Measurements from ENCODE around the gene KIF26B. TPM values are rescaled to one million over a fixed set of nuclear protein-coding genes. Genes with fewer than 3 reads are reported as not detected.

Gene KIF26B
- polyA plus RNA-seq, 6 donors from 2014 or later = 0.01 to 0.04 TPM; not detected in 4

DNA sequence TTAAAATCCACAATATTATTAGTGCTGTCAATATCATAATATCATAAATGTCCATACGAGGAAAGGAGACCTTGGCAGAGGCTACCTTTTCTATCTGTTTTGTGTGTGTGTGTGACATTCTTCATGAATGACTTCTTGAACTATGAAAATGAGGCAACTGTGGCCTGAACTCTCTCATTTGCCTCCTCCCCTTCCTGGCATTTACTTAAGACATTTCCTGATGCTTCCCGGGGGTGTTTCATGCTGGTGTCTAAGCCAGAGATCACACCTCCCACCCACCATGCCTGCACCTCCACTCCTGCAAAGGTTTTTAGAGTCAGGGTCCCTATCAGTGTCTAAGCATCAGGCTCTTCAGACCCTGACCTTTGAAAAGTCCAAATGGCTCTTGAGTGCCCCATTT lies 420.9 kb downstream of the KIF26B start:
- no peak for DNase-seq
- peaks cover 4 to 38% (median 29%) of the 10 kb centered on the region in 3 donors for H3K27me3 Mint-ChIP-seq
- no peaks in the 10 kb centered on the region for H3K36me3 Mint-ChIP-seq
- no peak overlapping the region for H3K27ac Mint-ChIP-seq
- no peak for ATAC-seq (ENCODE audit: low read depth in 2 of 2)
- peaks cover 0 to 1% (median 0%) of the 10 kb centered on the region in 7 donors for H3K9me3 Mint-ChIP-seq
- H3K4me3 Mint-ChIP-seq = no peak overlapping the region
- H3K4me1 Mint-ChIP-seq = peaks cover 0 to 3% (median 0%) of the 10 kb centered on the region in 3 donors

- Mint-ChIP-seq H3K27ac (no peak overlapping the region), H3K4me3 (no peak overlapping the region), H3K36me3 (no peaks in the 10 kb centered on the region), H3K27me3 (peaks cover 4 to 34% (median 31%) of the 10 kb centered on the region in 3 donors), H3K9me3 (peaks cover 0 to 2% (median 0%) of the 10 kb centered on the region in 7 donors), H3K4me1 (peaks cover 0 to 3% (median 0%) of the 10 kb centered on the region in 3 donors)
- no peak for ATAC-seq (ENCODE audit: low read depth in 2 of 2)
- no peak for DNase-seq
Measured at GRCh38 chr1:245576323-245576722, 421.5 kb downstream of the KIF26B start.

- Mint-ChIP-seq H3K4me1 (peaks cover 0 to 3% (median 0%) of the 10 kb centered on the region in 3 donors), H3K36me3 (no peaks in the 10 kb centered on the region), H3K27me3 (peaks cover 4 to 34% (median 31%) of the 10 kb centered on the region in 3 donors), H3K9me3 (peaks cover 0 to 2% (median 0%) of the 10 kb centered on the region in 7 donors), H3K27ac (peak overlapping the region in 1 of 6 donors; percentile 4), H3K4me3 (no peak overlapping the region)
- DNase-seq (no peak), ATAC-seq (ENCODE audit: low read depth in 2 of 2) (no peak)
Measured at GRCh38 chr1:245577191-245578157, 422.7 kb downstream of the KIF26B start.

GRCh38 chr1:245578308-245578707 lies 423.5 kb downstream of the KIF26B start:
- Mint-ChIP-seq H3K4me1 (peaks cover 0 to 3% (median 0%) of the 10 kb centered on the region in 3 donors), H3K4me3 (no peak overlapping the region)

GRCh38 chr1:245578771-245579170 lies 424.0 kb downstream of the KIF26B start:
- H3K9me3 Mint-ChIP-seq = peaks cover 0 to 2% (median 0%) of the 10 kb centered on the region in 7 donors
- no peaks in the 10 kb centered on the region for H3K36me3 Mint-ChIP-seq
- H3K4me1 Mint-ChIP-seq = peaks cover 0 to 3% (median 0%) of the 10 kb centered on the region in 3 donors
- peaks cover 4 to 34% (median 27%) of the 10 kb centered on the region in 3 donors for H3K27me3 Mint-ChIP-seq
- no peak overlapping the region for H3K4me3 Mint-ChIP-seq
- DNase-seq (no peak), ATAC-seq (ENCODE audit: low read depth in 2 of 2) (no peak)
- peak overlapping the region in 1 of 6 donors; percentile 4 for H3K27ac Mint-ChIP-seq

More at GRCh38 chr1:245578308-245578707, 423.5 kb downstream of the KIF26B start:
- Mint-ChIP-seq H3K36me3 (no peaks in the 10 kb centered on the region), H3K27ac (peak overlapping the region in 1 of 6 donors; percentile 4), H3K27me3 (peaks cover 4 to 34% (median 31%) of the 10 kb centered on the region in 3 donors), H3K9me3 (peaks cover 0 to 2% (median 0%) of the 10 kb centered on the region in 7 donors)
- ATAC-seq (ENCODE audit: low read depth in 2 of 2) (no peak), DNase-seq (no peak)

- H3K4me3 Mint-ChIP-seq = no peak overlapping the region
- H3K27ac Mint-ChIP-seq = peak overlapping the region in 1 of 6 donors; percentile 1
- ATAC-seq (ENCODE audit: low read depth in 2 of 2) (no peak), DNase-seq (no peak)
- H3K9me3 Mint-ChIP-seq = peaks cover 0 to 2% (median 0%) of the 10 kb centered on the region in 7 donors
- no peaks in the 10 kb centered on the region for H3K36me3 Mint-ChIP-seq
- peaks cover 0 to 3% (median 0%) of the 10 kb centered on the region in 3 donors for H3K4me1 Mint-ChIP-seq
- peaks cover 4 to 34% (median 25%) of the 10 kb centered on the region in 3 donors for H3K27me3 Mint-ChIP-seq
Measured at GRCh38 chr1:245579881-245580280, 425.1 kb downstream of the KIF26B start.

GRCh38 chr1:245580651-245581050 lies 425.9 kb downstream of the KIF26B start:
- no peak overlapping the region for H3K4me3 Mint-ChIP-seq
- no peak overlapping the region for H3K27ac Mint-ChIP-seq
- no peaks in the 10 kb centered on the region for H3K36me3 Mint-ChIP-seq
- H3K4me1 Mint-ChIP-seq = peaks cover 0 to 3% (median 0%) of the 10 kb centered on the region in 3 donors
- peaks cover 4 to 34% (median 25%) of the 10 kb centered on the region in 3 donors for H3K27me3 Mint-ChIP-seq
- ATAC-seq (ENCODE audit: low read depth in 2 of 2) (no peak), DNase-seq (no peak)
- H3K9me3 Mint-ChIP-seq = peaks cover 0 to 2% (median 0%) of the 10 kb centered on the region in 7 donors

DNA sequence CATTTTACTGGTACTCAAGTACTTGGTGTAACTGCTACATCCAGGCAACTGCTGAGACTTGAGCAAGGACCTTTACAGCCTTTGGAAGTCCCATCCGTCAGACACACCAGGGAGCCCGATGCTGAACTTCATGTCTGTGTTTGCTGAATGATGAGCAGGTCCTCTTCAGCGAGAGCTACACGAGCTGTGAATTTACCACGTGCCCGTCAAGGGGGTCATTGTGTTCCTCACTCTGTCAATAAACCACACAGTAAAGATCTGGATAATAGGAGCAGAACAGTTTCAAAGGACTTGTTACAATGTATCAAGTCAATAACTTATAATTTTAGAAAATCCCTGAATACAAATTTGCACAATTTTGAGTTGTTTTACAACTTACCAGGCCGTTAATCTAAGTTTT lies 427.2 kb downstream of the KIF26B start:
- peaks cover 0 to 3% (median 0%) of the 10 kb centered on the region in 3 donors for H3K4me1 Mint-ChIP-seq

DNA sequence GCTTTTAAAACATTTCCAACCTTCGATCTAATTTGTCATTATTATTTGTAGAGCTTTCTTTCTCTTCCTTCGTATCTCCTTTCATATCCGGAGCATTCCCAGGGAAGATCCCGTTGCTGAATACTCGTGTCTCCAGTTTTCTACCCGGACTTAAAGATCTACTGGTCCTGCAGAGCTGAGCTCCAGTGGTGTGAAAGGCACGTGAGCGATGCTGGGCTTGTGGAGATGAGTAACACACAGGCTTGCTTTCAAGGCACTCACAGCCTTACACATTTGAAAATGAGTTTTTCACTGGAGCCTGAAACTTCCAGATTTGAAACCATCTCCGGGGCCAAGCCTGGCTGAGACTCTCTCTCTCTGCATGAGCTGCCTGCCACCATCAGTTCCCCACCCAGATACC lies 428.3 kb downstream of the KIF26B start:
- DNase-seq (no peak), ATAC-seq (ENCODE audit: low read depth in 2 of 2) (no peak)
- Mint-ChIP-seq H3K27ac (peak overlapping the region in 1 of 6 donors; percentile 59), H3K9me3 (peaks cover 0 to 2% (median 0%) of the 10 kb centered on the region in 7 donors), H3K4me1 (no peaks in the 10 kb centered on the region), H3K36me3 (no peaks in the 10 kb centered on the region), H3K4me3 (no peak overlapping the region), H3K27me3 (peaks cover 0 to 14% (median 13%) of the 10 kb centered on the region in 3 donors)

More for the DNA sequence above, 427.2 kb downstream of the KIF26B start:
- Mint-ChIP-seq H3K27ac (no peak overlapping the region), H3K9me3 (peaks cover 0 to 2% (median 0%) of the 10 kb centered on the region in 7 donors), H3K36me3 (no peaks in the 10 kb centered on the region), H3K27me3 (peaks cover 4 to 24% (median 20%) of the 10 kb centered on the region in 3 donors), H3K4me3 (no peak overlapping the region)
- DNase-seq (no peak), ATAC-seq (ENCODE audit: low read depth in 2 of 2) (no peak)

- DNase-seq (no peak), ATAC-seq (ENCODE audit: low read depth in 2 of 2) (no peak)
- H3K4me1 Mint-ChIP-seq = no peaks in the 10 kb centered on the region
- no peaks in the 10 kb centered on the region for H3K36me3 Mint-ChIP-seq
- H3K27me3 Mint-ChIP-seq = peaks cover 0 to 12% (median 10%) of the 10 kb centered on the region in 3 donors
- H3K4me3 Mint-ChIP-seq = peak overlapping the region in 1 of 8 donors; percentile 7
- H3K9me3 Mint-ChIP-seq = peaks cover 0 to 2% (median 0%) of the 10 kb centered on the region in 7 donors
- H3K27ac Mint-ChIP-seq = no peak overlapping the region
Measured at GRCh38 chr1:245583575-245584330, 429.0 kb downstream of the KIF26B start.

DNA sequence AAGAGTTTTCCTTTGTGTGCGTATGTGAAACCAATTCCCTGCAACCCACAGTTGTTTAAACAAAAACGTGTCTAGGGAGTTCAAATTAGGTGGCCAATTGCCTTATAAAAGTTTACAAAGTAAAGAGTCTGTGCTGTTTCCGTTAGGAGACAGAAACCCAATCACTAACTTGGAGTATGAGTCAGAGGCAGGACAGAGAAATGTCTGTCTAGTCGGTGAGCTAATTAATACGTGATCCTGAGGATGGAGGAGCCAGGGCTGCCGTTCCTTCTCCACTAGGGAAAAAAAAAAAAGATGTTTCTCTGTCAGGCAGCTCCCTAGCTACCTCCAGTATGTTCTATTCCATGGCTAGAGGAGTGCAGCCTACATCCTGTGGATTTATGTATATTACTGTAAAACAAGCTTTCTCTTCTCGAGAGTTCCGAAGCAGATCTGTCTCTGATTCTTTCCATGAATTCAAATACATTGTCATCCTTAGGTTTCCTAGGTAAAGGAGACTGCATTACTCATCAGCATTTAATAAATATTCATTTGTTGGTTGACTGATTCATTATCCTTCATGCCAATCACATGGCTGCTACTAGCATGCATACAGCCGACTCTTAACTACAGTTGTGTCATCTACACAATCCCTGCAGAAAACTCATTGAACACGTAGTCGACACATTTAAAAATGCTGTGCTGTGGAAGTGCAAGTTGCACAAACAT lies 430.6 kb downstream of the KIF26B start:
- peaks cover 0 to 2% (median 0%) of the 10 kb centered on the region in 7 donors for H3K9me3 Mint-ChIP-seq
- H3K36me3 Mint-ChIP-seq = no peaks in the 10 kb centered on the region
- ATAC-seq (ENCODE audit: low read depth in 2 of 2) (no peak), DNase-seq (no peak)
- H3K4me1 Mint-ChIP-seq = no peaks in the 10 kb centered on the region
- H3K27me3 Mint-ChIP-seq = peaks cover 0 to 12% (median 3%) of the 10 kb centered on the region in 3 donors
- no peak overlapping the region for H3K4me3 Mint-ChIP-seq
- no peak overlapping the region for H3K27ac Mint-ChIP-seq

- DNase-seq = no peak
- Mint-ChIP-seq H3K27me3 (peaks cover 0 to 7% (median 0%) of the 10 kb centered on the region in 3 donors), H3K4me1 (no peaks in the 10 kb centered on the region), H3K9me3 (peaks cover 0 to 4% (median 0%) of the 10 kb centered on the region in 7 donors), H3K4me3 (no peak overlapping the region), H3K36me3 (no peaks in the 10 kb centered on the region), H3K27ac (no peak overlapping the region)
- no peak for ATAC-seq (ENCODE audit: low read depth in 2 of 2)
Measured at GRCh38 chr1:245587435-245588115, 432.8 kb downstream of the KIF26B start.

Measured in naive B cell (primary cell).